Breast epithelium (tissue), 3 donors: ENCODE results near the gene ROR1.

Source experiments
- POLR2A ChIP-seq: fragments of 450-650 bp; IDR thresholded peaks from one replicate; pipeline ENCODE4 v1.6.1; 2016; ENCODE audit warnings: antibody characterized with exemption, mild to moderate bottlenecking, moderate library complexity
- POLR2AphosphoS5 ChIP-seq, 3 donors: sonication (generic); formaldehyde crosslinking; IDR thresholded peaks; one replicate each; pipeline ENCODE4 v1.6.1; 2017; ENCODE audit warnings: antibody characterized with exemption in 3 of 3
- TF ChIP-seq, protein P1 (sequence below), 3 donors: fragments of 450-650 bp; IDR thresholded peaks; one replicate each; pipeline ENCODE4 v1.5.1; 2016 to 2017; ENCODE audit warnings: antibody characterized with exemption in 3 of 3, mild to moderate bottlenecking in 3 of 3, moderate library complexity in 3 of 3

GRCh38 chr1:63917571-63918417 lies 144.0 kb downstream of the ROR1 start:
- TF ChIP-seq, protein P1, sequence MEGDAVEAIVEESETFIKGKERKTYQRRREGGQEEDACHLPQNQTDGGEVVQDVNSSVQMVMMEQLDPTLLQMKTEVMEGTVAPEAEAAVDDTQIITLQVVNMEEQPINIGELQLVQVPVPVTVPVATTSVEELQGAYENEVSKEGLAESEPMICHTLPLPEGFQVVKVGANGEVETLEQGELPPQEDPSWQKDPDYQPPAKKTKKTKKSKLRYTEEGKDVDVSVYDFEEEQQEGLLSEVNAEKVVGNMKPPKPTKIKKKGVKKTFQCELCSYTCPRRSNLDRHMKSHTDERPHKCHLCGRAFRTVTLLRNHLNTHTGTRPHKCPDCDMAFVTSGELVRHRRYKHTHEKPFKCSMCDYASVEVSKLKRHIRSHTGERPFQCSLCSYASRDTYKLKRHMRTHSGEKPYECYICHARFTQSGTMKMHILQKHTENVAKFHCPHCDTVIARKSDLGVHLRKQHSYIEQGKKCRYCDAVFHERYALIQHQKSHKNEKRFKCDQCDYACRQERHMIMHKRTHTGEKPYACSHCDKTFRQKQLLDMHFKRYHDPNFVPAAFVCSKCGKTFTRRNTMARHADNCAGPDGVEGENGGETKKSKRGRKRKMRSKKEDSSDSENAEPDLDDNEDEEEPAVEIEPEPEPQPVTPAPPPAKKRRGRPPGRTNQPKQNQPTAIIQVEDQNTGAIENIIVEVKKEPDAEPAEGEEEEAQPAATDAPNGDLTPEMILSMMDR (IDR thresholded peaks at IDR 0.05) = no peak
- TF ChIP-seq POLR2AphosphoS5 (IDR thresholded peaks at IDR 0.05) (no peak), POLR2A (no peak)
